Astrocyte (in vitro differentiated cells and primary cell): ENCODE measurements around the gene ARHGAP24.

Source experiments
- EZH2 ChIP-seq: IDR thresholded peaks from 2 replicates; pipeline ENCODE4 v1.6.1; 2012; ENCODE audit warnings: mild to moderate bottlenecking, low read length, inconsistent platforms; ENCODE audit not compliant: insufficient read depth
- TF ChIP-seq, protein P1 (sequence below): IDR thresholded peaks from 2 replicates; pipeline ENCODE4 v1.5.1; 2011; ENCODE audit warnings: low read depth, mild to moderate bottlenecking, inconsistent platforms, low read length, moderate library complexity; ENCODE audit not compliant: insufficient read depth

GRCh38 chr4:85789241-85789640 is 314.3 kb downstream of the ARHGAP24 start:
- TF ChIP-seq, protein P1, sequence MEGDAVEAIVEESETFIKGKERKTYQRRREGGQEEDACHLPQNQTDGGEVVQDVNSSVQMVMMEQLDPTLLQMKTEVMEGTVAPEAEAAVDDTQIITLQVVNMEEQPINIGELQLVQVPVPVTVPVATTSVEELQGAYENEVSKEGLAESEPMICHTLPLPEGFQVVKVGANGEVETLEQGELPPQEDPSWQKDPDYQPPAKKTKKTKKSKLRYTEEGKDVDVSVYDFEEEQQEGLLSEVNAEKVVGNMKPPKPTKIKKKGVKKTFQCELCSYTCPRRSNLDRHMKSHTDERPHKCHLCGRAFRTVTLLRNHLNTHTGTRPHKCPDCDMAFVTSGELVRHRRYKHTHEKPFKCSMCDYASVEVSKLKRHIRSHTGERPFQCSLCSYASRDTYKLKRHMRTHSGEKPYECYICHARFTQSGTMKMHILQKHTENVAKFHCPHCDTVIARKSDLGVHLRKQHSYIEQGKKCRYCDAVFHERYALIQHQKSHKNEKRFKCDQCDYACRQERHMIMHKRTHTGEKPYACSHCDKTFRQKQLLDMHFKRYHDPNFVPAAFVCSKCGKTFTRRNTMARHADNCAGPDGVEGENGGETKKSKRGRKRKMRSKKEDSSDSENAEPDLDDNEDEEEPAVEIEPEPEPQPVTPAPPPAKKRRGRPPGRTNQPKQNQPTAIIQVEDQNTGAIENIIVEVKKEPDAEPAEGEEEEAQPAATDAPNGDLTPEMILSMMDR, result no peak
- no peak for TF ChIP-seq EZH2
